GM19467 (cell line): Measurements from ENCODE around the gene ZNF106.

Experiments
- ATAC-seq: cut with Tn5 transposase; IDR thresholded peaks from one replicate; pipeline ENCODE4 v1.9.1; 2021; ENCODE audit warnings: mild to moderate bottlenecking, moderate library complexity; ENCODE audit not compliant: unreplicated experiment

ZNF106 gene

GRCh38 chr15:42490671-42491538 lies at the start of gene ZNF106:
Gene ZNF106, minus strand, starts transcription at chr15:42491141. Its CDS starts 18,852 bp downstream, at chr15:42472289.
- peak; percentile 46 for ATAC-seq

GRCh38 chr15:42533246-42533645 lies 42.3 kb upstream of the ZNF106 start:
- ATAC-seq = no peak

- no peak for ATAC-seq
These were observed 38.0 kb upstream of the ZNF106 start for GRCh38 chr15:42528970-42529369.

- no peak for ATAC-seq
These were observed 32.4 kb upstream of the ZNF106 start for GRCh38 chr15:42523331-42523730.

- no peak for ATAC-seq
These were observed 20.1 kb upstream of the ZNF106 start for GRCh38 chr15:42511007-42511391.

- no peak for ATAC-seq
These were observed 19.5 kb upstream of the ZNF106 start for GRCh38 chr15:42510258-42511006.

- no peak for ATAC-seq
These were observed 17.3 kb upstream of the ZNF106 start for GRCh38 chr15:42508263-42508690.

GRCh38 chr15:42507514-42507913 lies 16.6 kb upstream of the ZNF106 start:
- no peak for ATAC-seq

GRCh38 chr15:42504631-42505030 lies 13.7 kb upstream of the ZNF106 start:
- no peak for ATAC-seq

GRCh38 chr15:42503825-42504224 lies 12.9 kb upstream of the ZNF106 start:
- ATAC-seq = no peak

GRCh38 chr15:42502477-42502876 lies 11.5 kb upstream of the ZNF106 start:
- ATAC-seq = no peak

- no peak for ATAC-seq
These were observed 9.1 kb upstream of the ZNF106 start for GRCh38 chr15:42499858-42500609.

- no peak for ATAC-seq
These were observed 7.5 kb upstream of the ZNF106 start for GRCh38 chr15:42498212-42499068.

- peak; percentile 73 for ATAC-seq
These were observed 4.6 kb upstream of the ZNF106 start, which contains the start of gene SNAP23 for GRCh38 chr15:42495361-42496212. Gene SNAP23, plus strand, starts transcription at chr15:42495634. Its CDS starts 16,213 bp downstream, at chr15:42511847.

GRCh38 chr15:42494998-42495360 lies 4.0 kb upstream of the ZNF106 start:
- no peak for ATAC-seq

- no peak for ATAC-seq
These were observed 2.7 kb upstream of the ZNF106 start for GRCh38 chr15:42493679-42494078.

- no peak for ATAC-seq
These were observed 741 bp upstream of the ZNF106 start for GRCh38 chr15:42491539-42492225.

GRCh38 chr15:42490291-42490670 lies 660 bp downstream of the ZNF106 start:
- no peak for ATAC-seq

GRCh38 chr15:42483677-42484076 lies 7.3 kb downstream of the ZNF106 start:
- no peak for ATAC-seq
